Stimulated activated naive B cell treated with anti-CD40 and anti-IgM and Interleukin-4, amounts not matched to agents 10 μg/mL and 1 μg/mL and 100 μg/mL, for 72 hours (primary cell): ENCODE measurements around the gene DNAH17.

Experiments used
- ATAC-seq, 2 donors: fragments of 150-1000 bp; cut with Tn5 transposase; replicated peaks; 2 replicates each; pipeline ENCODE4 v1.10.0; 2021; ENCODE audit warnings: moderate library complexity in 1 of 2
- DNase-seq: peaks from one replicate; pipeline ENCODE4 v3.0.0; 2021
- H3K27ac Mint-ChIP-seq: one replicate; pipeline ENCODE4 v1.8.0; 2022; ENCODE audit warnings: mild to moderate bottlenecking, mixed read lengths
- H3K27me3 Mint-ChIP-seq, 2 donors: one replicate each; pipeline ENCODE4 v1.8.0; 2022; ENCODE audit warnings: mixed read lengths in 2 of 2
- H3K36me3 Mint-ChIP-seq, 2 donors: one replicate each; pipeline ENCODE4 v1.8.0; 2022; ENCODE audit warnings: mixed read lengths in 2 of 2, mild to moderate bottlenecking in 1 of 2
- H3K4me1 Mint-ChIP-seq, 2 donors: one replicate each; pipeline ENCODE4 v1.8.0; 2022; ENCODE audit warnings: mixed read lengths in 2 of 2, mild to moderate bottlenecking in 1 of 2
- H3K4me3 Mint-ChIP-seq, 2 donors: one replicate each; pipeline ENCODE4 v1.8.0; 2022; ENCODE audit warnings: mild to moderate bottlenecking in 2 of 2, mixed read lengths in 2 of 2, moderate library complexity in 1 of 2
- H3K9me3 Mint-ChIP-seq, 2 donors: one replicate each; pipeline ENCODE4 v1.8.0; 2022; ENCODE audit warnings: mixed read lengths in 2 of 2, mild to moderate bottlenecking in 1 of 2

The DNAH17 gene

DNA sequence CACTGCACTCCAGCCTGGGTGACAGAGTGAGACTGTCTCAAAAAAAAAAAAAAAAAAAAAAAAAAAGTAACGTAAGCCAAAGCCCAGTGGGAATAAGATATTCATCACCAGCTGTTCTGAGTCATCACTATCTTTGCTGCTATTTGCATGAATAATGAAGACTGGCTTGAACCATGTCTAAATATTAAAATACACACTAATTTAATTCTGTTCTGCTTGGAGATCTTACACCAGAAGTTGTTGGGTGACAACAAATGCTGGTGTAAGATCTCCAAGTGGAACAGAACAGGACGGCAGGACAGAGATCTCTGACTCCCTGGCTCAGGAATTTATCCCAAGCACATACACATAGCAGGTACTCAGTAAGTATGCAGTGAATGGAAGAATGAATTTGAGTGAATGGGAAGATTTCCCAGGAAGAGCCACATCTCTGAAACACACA, 19.6 kb downstream of the DNAH17 start:
- ATAC-seq = peak; percentile 39 to 68

DNA sequence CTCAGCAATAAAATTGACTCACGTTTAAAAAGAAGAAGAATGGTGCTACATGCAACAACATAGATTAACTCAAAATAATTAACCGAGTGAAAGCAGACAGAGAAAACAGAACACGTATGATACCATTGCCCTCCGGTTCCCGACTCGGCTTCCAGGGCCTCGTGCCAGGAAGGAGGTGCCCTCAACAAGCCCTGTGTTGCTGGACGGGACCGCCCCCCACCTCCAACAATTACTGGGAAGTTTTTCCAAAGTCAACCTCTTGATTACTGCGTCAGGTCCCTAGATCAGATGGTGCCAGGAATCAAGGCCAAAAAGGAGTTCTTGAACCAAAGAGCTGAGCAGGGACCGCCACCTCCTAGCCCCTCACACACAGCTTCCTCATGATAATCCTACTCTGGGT, 20.4 kb downstream of the DNAH17 start:
- H3K27me3 Mint-ChIP-seq = peaks cover 5 to 13% of the 10 kb centered on the region in 2 donors

More for the DNA sequence above, 19.6 kb downstream of the DNAH17 start:
- Mint-ChIP-seq H3K4me1 (no peaks in the 10 kb centered on the region), H3K27me3 (peaks cover 5 to 13% of the 10 kb centered on the region in 2 donors), H3K36me3 (no peaks in the 10 kb centered on the region), H3K9me3 (no peaks in the 10 kb centered on the region), H3K4me3 (no peak overlapping the region), H3K27ac (no peak overlapping the region)
- no peak for DNase-seq

DNA sequence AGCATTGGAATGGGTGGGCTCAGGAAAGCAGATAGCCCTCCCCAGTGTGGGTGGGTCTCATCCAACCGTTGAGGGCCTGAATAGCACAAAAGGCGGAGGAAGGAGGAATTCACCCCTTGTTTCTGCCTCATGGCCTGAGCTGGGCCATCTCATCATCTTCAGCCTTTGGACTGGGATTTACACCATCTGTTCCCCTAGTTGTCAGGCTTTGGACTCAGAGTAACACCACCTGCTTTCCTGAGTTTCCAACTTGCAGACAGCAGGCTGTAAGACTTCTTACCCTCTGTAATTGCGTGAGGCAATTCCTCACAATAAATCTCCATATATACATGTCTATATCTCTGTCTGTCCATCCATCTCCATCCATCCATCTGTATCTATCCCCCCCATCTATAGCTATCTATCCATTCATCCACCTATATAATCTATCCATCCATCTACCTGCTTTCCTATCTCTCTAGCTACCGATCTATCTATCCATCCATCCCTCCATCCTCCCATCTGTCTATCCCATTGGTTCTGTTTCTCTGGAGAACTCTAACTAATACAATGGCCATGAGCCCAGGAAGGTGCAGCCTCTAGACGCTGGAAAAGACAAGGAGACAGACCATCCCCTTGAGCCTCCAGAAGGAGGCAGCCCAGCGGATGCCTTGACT, 21.3 kb downstream of the DNAH17 start:
- Mint-ChIP-seq H3K9me3 (no peaks in the 10 kb centered on the region), H3K27ac (no peak overlapping the region), H3K27me3 (peaks cover 5 to 13% of the 10 kb centered on the region in 2 donors), H3K4me1 (no peaks in the 10 kb centered on the region), H3K36me3 (no peaks in the 10 kb centered on the region), H3K4me3 (no peak overlapping the region)
- DNase-seq (no peak), ATAC-seq (no peak)

More for the DNA sequence above, 20.4 kb downstream of the DNAH17 start:
- Mint-ChIP-seq H3K27ac (no peak overlapping the region), H3K4me1 (no peaks in the 10 kb centered on the region), H3K9me3 (no peaks in the 10 kb centered on the region), H3K4me3 (no peak overlapping the region), H3K36me3 (no peaks in the 10 kb centered on the region)
- ATAC-seq (no peak), DNase-seq (no peak)

DNA sequence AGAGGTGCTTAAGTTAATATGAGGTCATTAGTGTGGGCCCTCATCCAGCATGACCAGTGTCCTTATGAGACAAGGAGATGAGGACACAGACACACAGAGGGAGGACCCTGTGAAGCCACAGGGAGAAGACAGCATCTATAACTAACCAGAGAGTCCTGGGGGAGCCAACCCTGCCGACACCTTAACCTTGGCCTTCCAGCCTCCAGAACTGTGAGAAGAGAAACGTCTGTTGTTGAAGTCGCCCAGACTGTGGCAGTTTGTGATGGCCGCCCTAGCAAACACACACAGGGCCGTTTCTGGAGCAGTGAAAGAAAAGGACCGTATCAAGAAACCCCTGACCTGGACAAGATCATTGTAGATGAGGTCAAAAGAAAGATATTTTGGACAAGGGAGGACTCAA, 26.7 kb downstream of the DNAH17 start:
- Mint-ChIP-seq H3K36me3 (no peaks in the 10 kb centered on the region), H3K9me3 (no peaks in the 10 kb centered on the region), H3K27me3 (peaks cover 9 to 13% of the 10 kb centered on the region in 2 donors), H3K4me1 (no peaks in the 10 kb centered on the region), H3K27ac (no peak overlapping the region), H3K4me3 (no peak overlapping the region)
- ATAC-seq (no peak), DNase-seq (no peak)

DNA sequence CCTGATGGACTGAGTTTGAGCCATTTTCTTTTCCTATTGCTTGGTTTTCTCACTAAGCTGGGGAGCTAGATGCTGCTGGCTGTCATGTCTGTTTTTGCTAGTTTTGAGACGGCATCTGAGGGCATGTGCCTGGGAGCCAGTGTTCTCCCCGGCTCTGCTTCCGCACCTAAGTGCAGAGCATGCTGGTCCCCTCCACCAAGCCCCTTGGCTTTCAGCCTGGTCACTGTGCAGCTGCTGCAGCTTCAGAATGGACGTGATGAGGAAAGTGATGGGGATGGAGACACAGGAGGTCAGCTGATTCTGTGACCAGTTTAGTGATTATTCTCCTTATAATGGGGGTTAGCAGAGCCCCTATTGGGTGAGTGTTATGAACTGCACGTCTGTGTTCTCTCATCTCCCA, 28.5 kb downstream of the DNAH17 start:
- DNase-seq (no peak), ATAC-seq (no peak)
- Mint-ChIP-seq H3K27ac (no peak overlapping the region), H3K27me3 (peaks cover 9 to 11% of the 10 kb centered on the region in 2 donors), H3K4me1 (no peaks in the 10 kb centered on the region), H3K4me3 (no peak overlapping the region), H3K36me3 (no peaks in the 10 kb centered on the region), H3K9me3 (no peaks in the 10 kb centered on the region)

DNA sequence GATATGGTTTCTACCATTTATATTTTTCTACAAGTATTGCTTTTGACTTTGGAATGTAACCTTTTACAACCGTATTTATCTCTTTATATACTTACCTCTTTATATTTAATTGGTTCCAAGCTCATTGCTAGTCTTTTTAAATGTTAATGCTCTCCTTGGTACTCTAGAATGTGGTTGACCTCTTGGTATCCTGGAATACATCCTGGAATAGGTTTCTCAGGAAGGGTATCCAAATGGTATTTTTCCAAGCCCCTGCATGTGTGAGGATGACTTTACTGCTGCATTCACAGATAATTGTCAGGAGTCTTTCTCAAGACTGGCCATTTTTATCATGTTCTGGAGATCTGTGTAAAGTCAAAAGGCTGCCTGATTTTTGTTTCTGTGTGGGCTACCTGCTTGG, 30.2 kb downstream of the DNAH17 start:
- ATAC-seq (no peak), DNase-seq (no peak)
- no peaks in the 10 kb centered on the region for H3K4me1 Mint-ChIP-seq
- peaks cover 9 to 11% of the 10 kb centered on the region in 2 donors for H3K27me3 Mint-ChIP-seq
- H3K9me3 Mint-ChIP-seq = no peaks in the 10 kb centered on the region
- H3K27ac Mint-ChIP-seq = no peak overlapping the region
- no peak overlapping the region for H3K4me3 Mint-ChIP-seq
- no peaks in the 10 kb centered on the region for H3K36me3 Mint-ChIP-seq

DNA sequence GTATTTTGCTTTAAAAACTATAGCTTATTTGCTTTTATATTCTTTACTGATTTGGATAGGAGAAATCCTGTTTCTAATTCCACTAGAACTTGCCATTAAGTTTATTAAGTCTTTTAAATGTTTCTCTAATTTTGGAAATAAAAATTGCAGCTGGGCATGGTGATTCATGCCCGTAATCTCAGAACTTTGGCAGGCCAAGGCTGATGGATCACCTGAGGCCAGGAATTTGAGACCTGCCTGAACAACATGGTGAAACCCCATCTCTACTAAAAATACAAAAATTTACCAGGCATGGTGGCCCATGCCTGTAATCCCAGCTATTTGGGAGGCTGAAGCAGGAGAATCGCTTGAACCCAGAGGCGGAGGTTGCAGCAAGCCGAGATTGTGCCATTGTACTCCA, 30.7 kb downstream of the DNAH17 start:
- peaks cover 0 to 3% of the 10 kb centered on the region in 2 donors for H3K4me1 Mint-ChIP-seq
- no peak overlapping the region for H3K27ac Mint-ChIP-seq
- DNase-seq = no peak
- H3K9me3 Mint-ChIP-seq = peaks cover 0 to 2% of the 10 kb centered on the region in 2 donors
- no peaks in the 10 kb centered on the region for H3K36me3 Mint-ChIP-seq
- H3K4me3 Mint-ChIP-seq = no peak overlapping the region
- H3K27me3 Mint-ChIP-seq = peaks cover 9 to 11% of the 10 kb centered on the region in 2 donors
- no peak for ATAC-seq

DNA sequence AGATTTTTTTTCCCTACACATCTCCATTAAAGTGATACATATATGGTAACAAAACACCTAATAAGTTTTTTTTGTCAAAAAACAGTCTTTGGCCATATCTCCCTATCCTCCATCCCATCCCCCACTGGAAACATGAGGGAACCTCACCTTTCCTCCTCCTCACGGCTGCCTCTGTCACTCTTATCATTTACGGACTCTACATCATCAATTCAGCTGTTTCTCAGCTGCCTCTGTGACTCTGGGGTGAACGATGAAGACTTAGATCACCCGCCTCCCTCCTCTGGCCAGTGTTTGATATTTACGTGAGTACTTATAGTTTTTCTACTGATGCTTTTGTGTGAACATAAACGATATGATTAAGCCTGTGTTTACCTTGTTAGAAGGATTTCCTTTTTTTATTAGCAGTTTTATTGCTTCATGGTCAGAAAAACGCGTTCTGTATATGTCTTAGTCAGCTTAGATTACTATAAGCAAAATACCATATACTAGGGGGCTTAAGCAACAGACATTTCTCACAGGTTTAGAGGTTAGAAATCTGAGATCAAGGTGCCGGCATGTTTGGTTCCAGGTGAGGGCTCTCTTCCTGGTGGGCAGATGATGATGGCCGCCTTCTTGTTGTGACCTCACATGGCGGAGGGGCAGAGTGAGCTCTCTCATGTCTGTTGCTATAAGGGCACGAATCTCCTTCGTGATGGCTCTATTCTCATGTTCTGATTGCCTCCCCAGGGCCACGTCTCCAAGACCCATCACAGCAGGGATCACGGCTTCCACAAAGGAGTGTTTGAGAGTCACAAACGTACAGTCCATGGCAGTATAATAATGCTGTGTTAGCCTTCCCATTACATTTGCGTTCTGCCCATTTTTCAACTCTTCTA, 32.1 kb downstream of the DNAH17 start:
- Mint-ChIP-seq H3K9me3 (peaks cover 0 to 2% of the 10 kb centered on the region in 2 donors), H3K4me1 (peaks cover 0 to 3% of the 10 kb centered on the region in 2 donors), H3K4me3 (no peak overlapping the region), H3K27ac (no peak overlapping the region), H3K27me3 (peaks cover 5 to 11% of the 10 kb centered on the region in 2 donors), H3K36me3 (no peaks in the 10 kb centered on the region)
- DNase-seq = no peak
- ATAC-seq = no peak

DNA sequence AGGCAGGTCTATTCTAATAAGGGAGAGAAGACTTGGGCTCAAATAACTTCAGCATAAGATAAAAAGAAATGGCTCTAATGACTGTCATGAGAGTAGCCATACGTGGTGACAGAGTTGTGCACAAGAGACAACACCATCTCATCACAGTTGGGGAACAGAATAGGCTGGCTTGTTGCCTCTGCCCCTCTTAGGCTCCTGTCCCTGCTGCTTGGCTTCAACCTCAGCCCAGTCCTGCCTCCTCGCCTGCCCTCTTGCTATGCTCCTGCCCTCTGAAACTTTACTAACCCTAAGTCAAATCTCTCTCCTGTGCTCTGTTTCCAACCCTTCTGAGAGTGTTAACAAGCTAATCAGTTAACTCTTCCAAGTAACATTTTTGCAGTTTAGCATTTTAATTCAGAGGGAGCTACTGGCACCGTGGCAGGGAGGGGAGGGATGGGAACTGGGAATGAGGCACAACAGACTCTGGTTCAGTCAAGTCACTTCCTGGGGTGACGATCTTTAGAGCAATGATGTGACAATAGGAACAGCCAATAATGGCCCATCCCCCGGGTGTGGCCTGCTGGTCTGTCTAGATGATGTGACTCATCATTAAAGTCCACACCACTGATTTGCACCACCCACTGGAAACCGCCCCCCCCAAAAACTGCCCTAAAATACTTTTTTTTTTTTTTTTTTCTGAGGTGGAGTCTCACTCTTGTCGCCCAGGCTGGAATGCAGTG, 35.5 kb downstream of the DNAH17 start:
- Mint-ChIP-seq H3K4me1 (peaks cover 0 to 3% of the 10 kb centered on the region in 2 donors), H3K36me3 (no peaks in the 10 kb centered on the region), H3K9me3 (peaks cover 0 to 2% of the 10 kb centered on the region in 2 donors), H3K27me3 (peaks cover 0 to 7% of the 10 kb centered on the region in 2 donors), H3K27ac (no peak overlapping the region), H3K4me3 (no peak overlapping the region)
- no peak for DNase-seq
- ATAC-seq = no peak

DNA sequence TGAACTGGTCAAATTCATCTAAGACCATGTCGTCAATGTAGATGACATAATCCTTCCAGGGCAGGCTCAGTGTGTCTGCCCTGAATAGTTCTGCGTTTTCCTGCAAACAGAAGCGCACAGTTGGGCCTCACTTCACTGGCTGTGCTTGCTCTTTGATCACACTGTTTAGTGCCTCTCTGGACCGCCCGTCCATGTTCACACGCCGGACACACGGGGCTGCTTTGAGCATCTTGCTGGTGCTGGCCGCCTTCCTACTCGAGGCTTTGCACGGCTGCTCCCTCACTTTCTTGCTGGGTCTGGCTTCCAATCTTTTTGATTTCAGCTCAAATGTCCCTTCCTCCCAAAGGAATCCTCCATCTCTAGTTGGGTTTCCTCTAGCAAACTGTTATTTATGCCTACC, 37.4 kb downstream of the DNAH17 start:
- ATAC-seq (no peak), DNase-seq (no peak)
- peaks cover 0 to 3% of the 10 kb centered on the region in 2 donors for H3K4me1 Mint-ChIP-seq
- no peaks in the 10 kb centered on the region for H3K36me3 Mint-ChIP-seq
- H3K27me3 Mint-ChIP-seq = peaks cover 0 to 10% of the 10 kb centered on the region in 2 donors
- H3K9me3 Mint-ChIP-seq = peaks cover 0 to 2% of the 10 kb centered on the region in 2 donors
- H3K4me3 Mint-ChIP-seq = no peak overlapping the region
- H3K27ac Mint-ChIP-seq = no peak overlapping the region

DNA sequence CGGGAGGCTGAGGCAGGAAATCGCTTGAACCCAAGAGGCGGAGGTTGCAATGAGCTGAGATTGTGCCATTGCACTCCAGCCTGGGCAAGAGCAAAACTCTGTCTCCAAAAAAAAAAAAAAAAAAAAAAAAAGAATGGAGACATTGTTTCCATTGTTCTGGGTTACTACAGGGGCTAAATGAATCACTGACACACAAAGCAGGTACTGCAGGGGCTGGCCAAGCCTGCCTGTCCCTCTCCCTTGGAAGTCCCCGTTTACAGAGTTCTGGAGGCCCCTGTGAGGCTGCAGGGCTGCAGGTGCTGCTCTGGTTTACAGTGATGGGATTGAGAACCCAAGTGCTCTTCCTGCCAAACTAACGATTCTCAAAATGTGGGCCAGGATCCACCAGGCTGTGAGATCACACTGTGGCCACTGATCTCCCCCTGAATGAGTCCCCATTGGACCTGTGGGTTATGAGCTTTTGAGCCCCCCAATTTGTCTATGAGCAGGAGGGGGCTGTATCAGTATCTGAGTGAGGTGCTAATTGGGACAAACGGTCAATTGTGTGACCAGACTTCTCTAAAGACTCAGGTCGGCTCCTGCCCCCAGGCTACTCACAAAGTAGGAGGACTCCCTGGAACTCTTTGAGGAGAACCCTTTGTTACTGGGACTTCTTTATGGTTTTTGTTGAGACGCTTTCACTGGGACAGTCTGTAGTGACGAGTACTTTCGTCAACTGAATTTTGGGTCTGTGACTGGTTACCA, 39.0 kb downstream of the DNAH17 start:
- no peak for DNase-seq
- H3K4me1 Mint-ChIP-seq = peaks cover 0 to 3% of the 10 kb centered on the region in 2 donors
- peaks cover 0 to 2% of the 10 kb centered on the region in 2 donors for H3K9me3 Mint-ChIP-seq
- H3K27me3 Mint-ChIP-seq = peaks cover 0 to 5% of the 10 kb centered on the region in 2 donors
- peak in 1 of 2 donors; percentile 69 for ATAC-seq
- no peak overlapping the region for H3K27ac Mint-ChIP-seq
- H3K36me3 Mint-ChIP-seq = no peaks in the 10 kb centered on the region
- no peak overlapping the region for H3K4me3 Mint-ChIP-seq

DNA sequence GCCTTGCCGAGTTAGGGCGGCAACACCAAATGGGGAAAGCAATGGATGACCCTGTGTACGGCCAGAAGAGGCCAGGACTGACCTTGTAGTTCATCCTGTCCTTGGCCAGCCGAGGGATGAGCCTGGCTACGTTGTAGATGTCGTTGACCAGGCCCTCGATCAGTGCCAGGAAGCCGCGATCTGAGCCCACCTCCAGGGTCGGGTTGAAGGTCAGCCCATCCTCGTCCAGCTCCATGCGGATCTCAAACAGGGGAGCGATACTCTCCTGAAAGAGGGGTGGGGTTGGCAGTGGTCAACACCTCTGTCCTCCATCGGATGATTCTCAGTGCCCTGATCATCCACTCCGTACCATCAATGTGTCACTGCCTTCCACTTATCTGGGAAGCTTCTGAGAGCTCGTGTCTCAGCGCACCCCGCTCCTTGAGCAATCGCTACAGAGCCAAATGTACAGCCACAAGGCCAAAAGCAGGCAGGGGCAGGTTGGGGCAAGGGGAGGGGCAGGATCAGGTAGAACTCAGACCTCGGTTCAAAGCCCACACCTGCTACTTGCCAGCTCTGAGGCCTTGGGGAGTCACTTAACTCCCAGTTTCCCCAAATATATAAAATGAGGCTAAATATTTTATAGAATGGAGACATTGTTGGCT, 39.9 kb downstream of the DNAH17 start:
- Mint-ChIP-seq H3K27me3 (peaks cover 0 to 5% of the 10 kb centered on the region in 2 donors), H3K4me3 (no peak overlapping the region), H3K4me1 (peaks cover 0 to 3% of the 10 kb centered on the region in 2 donors), H3K9me3 (peaks cover 0 to 2% of the 10 kb centered on the region in 2 donors), H3K36me3 (no peaks in the 10 kb centered on the region), H3K27ac (no peak overlapping the region)
- DNase-seq (no peak), ATAC-seq (no peak)
